T-helper 2 cell treated with Interferon-gamma antibody and Interleukin-4, amounts not matched to agents 100 ng/mL and 5 ng/mL, for 36 hours (primary cell): ENCODE measurements around the gene FGF5. TPM values are rescaled to one million over a fixed set of nuclear protein-coding genes. Genes with fewer than 3 reads are reported as not detected.
"Not testable (repeated sequence)": the region's sequence is repeated elsewhere in the genome, so short reads cannot be mapped to it uniquely, and the experiment has no call there.

Source experiments
- intact Hi-C: fragments of 100-400 bp; cut with micrococcal nuclease; formaldehyde crosslinking; loops from one replicate; pipeline ENCODE4 v1.15.1; 2023
- total RNA-seq: library from RNA; stranded (reverse); gene quantifications from 2 replicates; pipeline ENCODE4 v1.2.3, GENCODE V29; 2022

FGF5 gene
- total RNA-seq, 1 donor from 2014 or later, result not detected

GRCh38 chr4:80294206-80294605, 27.7 kb downstream of the FGF5 start:
- intact Hi-C loops, result no loop called here

- intact Hi-C loops, result no loop called here
These were observed 28.9 kb downstream of the FGF5 start for GRCh38 chr4:80295336-80295735.

- intact Hi-C loops, result no loop called here
These were observed 29.4 kb downstream of the FGF5 start for GRCh38 chr4:80295826-80296225.

GRCh38 chr4:80301884-80302283, 35.4 kb downstream of the FGF5 start:
- intact Hi-C loops, result no loop called here

GRCh38 chr4:80302616-80303223, 36.3 kb downstream of the FGF5 start:
- intact Hi-C loops, result no loop called here

- intact Hi-C loops, result no loop called here
These were observed 39.0 kb downstream of the FGF5 start for GRCh38 chr4:80305466-80305865.

GRCh38 chr4:80306260-80306659, 39.8 kb downstream of the FGF5 start:
- intact Hi-C loops, result no loop called here

- intact Hi-C loops, result no loop called here
These were observed 40.8 kb downstream of the FGF5 start for GRCh38 chr4:80307183-80307735.

- intact Hi-C loops, result no loop called here
These were observed 41.5 kb downstream of the FGF5 start for GRCh38 chr4:80307774-80308465.

GRCh38 chr4:80308466-80308822, 42.0 kb downstream of the FGF5 start:
- intact Hi-C loops, result no loop called here

- intact Hi-C loops, result no loop called here
These were observed 43.0 kb downstream of the FGF5 start for GRCh38 chr4:80309294-80310004.

- intact Hi-C loops, result no loop called here
These were observed 44.7 kb downstream of the FGF5 start for GRCh38 chr4:80311130-80311529.

- intact Hi-C loops, result no loop called here
These were observed 45.7 kb downstream of the FGF5 start for GRCh38 chr4:80312124-80312523.

- intact Hi-C loops, result no loop called here
These were observed 47.2 kb downstream of the FGF5 start for GRCh38 chr4:80313627-80314026.

GRCh38 chr4:80315848-80316247, 49.4 kb downstream of the FGF5 start:
- intact Hi-C loops, result not testable (repeated sequence)

GRCh38 chr4:80321341-80321740, 54.9 kb downstream of the FGF5 start:
- intact Hi-C loops, result no loop called here

GRCh38 chr4:80321776-80322175, 55.3 kb downstream of the FGF5 start:
- intact Hi-C loops, result no loop called here

GRCh38 chr4:80322716-80323115, 56.3 kb downstream of the FGF5 start:
- intact Hi-C loops, result no loop called here

- intact Hi-C loops, result no loop called here
These were observed 57.7 kb downstream of the FGF5 start for GRCh38 chr4:80324171-80324570.

GRCh38 chr4:80331693-80332092, 65.2 kb downstream of the FGF5 start:
- intact Hi-C loops, result no loop called here

- intact Hi-C loops, result no loop called here
These were observed 66.7 kb downstream of the FGF5 start for GRCh38 chr4:80333121-80333520.

- intact Hi-C loops, result no loop called here
These were observed 68.1 kb downstream of the FGF5 start for GRCh38 chr4:80334568-80334967.

- intact Hi-C loops, result no loop called here
These were observed 68.7 kb downstream of the FGF5 start for GRCh38 chr4:80335226-80335553.
